Lower leg skin (tissue), 3 donors: Measurements from ENCODE around the gene FAM53A.

ENCODE experiments used
- POLR2A ChIP-seq, 2 donors: fragments of 450-650 bp; IDR thresholded peaks; one replicate each; pipeline ENCODE4 v1.6.1; 2016 to 2017; ENCODE audit warnings: antibody characterized with exemption in 2 of 2, mild to moderate bottlenecking in 1 of 2, moderate library complexity in 1 of 2
- TF ChIP-seq, protein P1 (sequence below), 3 donors: fragments of 450-650 bp; IDR thresholded peaks; one replicate each; pipeline ENCODE4 v1.5.1; 2016; ENCODE audit warnings: antibody characterized with exemption in 3 of 3, mild to moderate bottlenecking in 3 of 3, moderate library complexity in 2 of 3

GRCh38 chr4:1592709-1593417 lies 91.2 kb downstream of the FAM53A start:
- TF ChIP-seq, protein P1, sequence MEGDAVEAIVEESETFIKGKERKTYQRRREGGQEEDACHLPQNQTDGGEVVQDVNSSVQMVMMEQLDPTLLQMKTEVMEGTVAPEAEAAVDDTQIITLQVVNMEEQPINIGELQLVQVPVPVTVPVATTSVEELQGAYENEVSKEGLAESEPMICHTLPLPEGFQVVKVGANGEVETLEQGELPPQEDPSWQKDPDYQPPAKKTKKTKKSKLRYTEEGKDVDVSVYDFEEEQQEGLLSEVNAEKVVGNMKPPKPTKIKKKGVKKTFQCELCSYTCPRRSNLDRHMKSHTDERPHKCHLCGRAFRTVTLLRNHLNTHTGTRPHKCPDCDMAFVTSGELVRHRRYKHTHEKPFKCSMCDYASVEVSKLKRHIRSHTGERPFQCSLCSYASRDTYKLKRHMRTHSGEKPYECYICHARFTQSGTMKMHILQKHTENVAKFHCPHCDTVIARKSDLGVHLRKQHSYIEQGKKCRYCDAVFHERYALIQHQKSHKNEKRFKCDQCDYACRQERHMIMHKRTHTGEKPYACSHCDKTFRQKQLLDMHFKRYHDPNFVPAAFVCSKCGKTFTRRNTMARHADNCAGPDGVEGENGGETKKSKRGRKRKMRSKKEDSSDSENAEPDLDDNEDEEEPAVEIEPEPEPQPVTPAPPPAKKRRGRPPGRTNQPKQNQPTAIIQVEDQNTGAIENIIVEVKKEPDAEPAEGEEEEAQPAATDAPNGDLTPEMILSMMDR (IDR thresholded peaks at IDR 0.05): no peak
- no peak for TF ChIP-seq POLR2A (IDR thresholded peaks at IDR 0.05)
